ENCODE data around the gene IL3.

GRCh38 chr5:132017316-132017715 lies 43.1 kb upstream of the IL3 start:
- TF ChIP-seq CTCF (conservative IDR thresholded peaks at IDR 0.05; ENCODE audit: low read length), result no peak
- no peak for TF ChIP-seq EZH2phosphoT487 (IDR thresholded peaks at IDR 0.05; ENCODE audit: borderline replicate concordance, low read depth, low read length)

Data from OCI-LY7 (cell line).